Occipital lobe (tissue), 2 donors: ENCODE results near the gene SMIM29. TPM values are rescaled to one million over a fixed set of nuclear protein-coding genes. Genes with fewer than 3 reads are reported as not detected.
"Not testable (repeated sequence)": the region's sequence is repeated elsewhere in the genome, so short reads cannot be mapped to it uniquely, and the experiment has no call there.

ENCODE experiments used
- DNase-seq: peaks from one replicate; lab custom pipeline; 2025; lab: John Stamatoyannopoulos, UW
- total RNA-seq: library from RNA; depleted of rRNA; stranded (reverse); fragments of >200 nt; gene quantifications from one replicate; pipeline ENCODE4 v1.2.3, GENCODE V29; 2014

SMIM29 gene
- total RNA-seq, 1 donor from 2014 or later = 18.7 TPM

- DNase-seq = not testable (repeated sequence)
Observed at GRCh38 chr6:34269132-34269531, 20.3 kb upstream of the SMIM29 start.

DNA sequence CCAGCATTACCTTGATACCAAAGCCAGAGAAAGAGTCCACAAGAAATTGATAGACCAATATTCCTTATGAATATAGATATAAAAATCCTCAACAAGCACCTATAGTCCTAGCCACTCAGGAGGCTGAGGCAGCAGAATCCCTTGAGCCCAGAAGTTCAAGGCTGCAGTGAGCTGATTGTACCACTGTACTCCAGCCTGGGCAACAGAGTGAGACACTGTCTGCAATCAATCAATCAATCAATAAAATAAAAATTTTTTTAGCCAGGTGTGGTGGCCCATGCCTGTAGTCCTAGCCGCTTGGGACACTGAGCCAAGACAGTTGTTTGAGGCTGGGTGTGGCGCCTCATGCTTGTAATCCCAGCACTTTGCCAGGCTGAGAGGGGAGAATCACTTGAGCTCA is 18.9 kb upstream of the SMIM29 start:
- no peak for DNase-seq

DNA sequence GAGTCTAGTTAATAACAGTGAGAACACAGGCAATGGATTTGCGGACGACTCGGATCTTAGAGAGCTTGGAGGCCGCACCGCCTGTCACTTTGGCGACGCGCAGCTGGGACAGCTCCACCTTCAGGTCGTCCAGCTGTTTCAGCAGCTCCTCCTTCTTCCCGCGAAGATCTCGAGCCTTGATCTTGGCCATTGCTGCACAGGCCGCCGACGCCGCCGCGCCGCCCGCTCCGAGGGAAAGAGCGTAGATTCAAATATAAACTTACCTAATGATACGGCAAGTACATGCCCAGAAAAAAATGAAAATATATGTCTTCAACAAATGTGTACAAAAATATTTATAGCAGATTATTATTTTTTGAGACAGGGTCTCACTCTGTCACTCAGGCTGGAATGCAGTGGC is 14.7 kb upstream of the SMIM29 start:
- DNase-seq = not testable (repeated sequence)

GRCh38 chr6:34260576-34261267 is 11.9 kb upstream of the SMIM29 start:
- no peak for DNase-seq

- no peak for DNase-seq
Observed at GRCh38 chr6:34259529-34260069, 10.8 kb upstream of the SMIM29 start.

DNA sequence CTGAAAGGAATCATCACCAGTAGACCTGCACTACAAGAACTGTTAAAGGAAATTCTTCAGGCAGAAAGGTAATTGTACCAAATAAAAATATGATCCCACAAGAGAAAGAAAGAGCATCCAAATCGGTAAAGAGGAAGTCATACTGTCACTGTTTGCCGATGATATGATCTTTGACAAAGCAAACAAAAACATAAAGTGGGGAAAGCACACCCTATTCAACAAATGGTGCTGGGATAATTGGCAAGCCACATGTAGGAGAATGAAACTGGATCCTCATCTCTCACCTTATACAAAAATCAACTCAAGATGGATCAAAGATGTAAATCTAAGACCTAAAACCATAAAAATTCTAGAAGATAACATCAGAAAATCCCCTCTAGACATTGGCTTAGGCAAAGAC is 3.6 kb upstream of the SMIM29 start:
- DNase-seq = not testable (repeated sequence)

- DNase-seq = no peak
Observed at GRCh38 chr6:34249469-34250261, 859 bp upstream of the SMIM29 start.

GRCh38 chr6:34248198-34248726 is 544 bp downstream of the SMIM29 start:
- no peak for DNase-seq

DNA sequence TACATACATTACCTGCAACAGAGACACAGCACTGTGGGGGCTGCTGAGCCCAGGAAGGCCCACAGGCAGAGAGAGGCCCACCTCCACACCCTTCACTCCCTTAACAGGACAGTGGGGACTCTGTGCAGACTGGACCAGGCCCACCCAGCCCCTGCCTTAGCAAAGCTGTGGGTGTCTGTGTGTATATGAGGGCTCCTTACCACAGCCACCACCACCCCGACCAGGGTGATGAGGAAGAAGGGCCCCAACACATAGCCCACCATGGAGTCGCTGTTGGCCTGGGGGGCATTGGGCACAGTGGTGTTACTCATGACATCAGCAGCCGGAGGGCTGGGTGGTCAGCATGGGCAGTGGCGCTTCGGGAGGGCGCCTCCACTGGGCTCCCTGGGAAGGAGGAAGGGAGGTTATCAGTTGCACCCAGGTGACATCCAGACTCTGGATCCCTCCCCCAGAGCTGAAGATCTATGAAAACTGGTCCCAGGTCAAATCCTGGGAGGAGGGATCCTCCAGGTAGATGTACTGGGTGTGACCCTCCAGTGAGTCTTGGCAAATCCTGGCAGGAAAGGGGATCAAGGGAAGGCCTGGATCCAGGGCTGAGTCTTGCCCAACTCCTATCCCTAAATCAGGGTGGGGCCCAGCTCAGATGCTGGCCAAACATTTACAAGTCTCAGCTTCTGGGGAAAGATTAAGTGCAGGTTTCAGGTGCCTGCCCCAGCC is 1.2 kb downstream of the SMIM29 start:
- DNase-seq = no peak

GRCh38 chr6:34246563-34247391 is 2.0 kb downstream of the SMIM29 start:
- DNase-seq = no peak

DNA sequence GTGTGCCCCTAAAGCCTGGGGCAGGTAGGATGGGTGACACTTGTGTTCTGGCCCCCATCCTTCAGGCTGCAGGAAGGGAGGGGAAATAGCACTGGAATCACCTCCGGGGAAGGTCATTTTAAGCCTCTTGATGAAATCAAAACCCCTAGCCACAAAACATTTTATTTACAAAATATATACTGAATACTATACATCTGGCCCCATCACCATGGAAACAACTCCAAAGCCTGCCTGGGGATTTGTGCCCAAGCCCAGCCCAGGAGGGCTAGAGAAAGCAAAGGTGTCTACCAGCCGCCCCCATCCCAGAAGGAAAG is 2.6 kb downstream of the SMIM29 start:
- no peak for DNase-seq

- DNase-seq = not testable (repeated sequence)
Observed at GRCh38 chr6:34245761-34246140, 3.1 kb downstream of the SMIM29 start.

GRCh38 chr6:34245032-34245760 is 3.6 kb downstream of the SMIM29 start:
- not testable (repeated sequence) for DNase-seq

- DNase-seq = peak; percentile 80
Observed at GRCh38 chr6:34243901-34244884, 4.6 kb downstream of the SMIM29 start.

DNA sequence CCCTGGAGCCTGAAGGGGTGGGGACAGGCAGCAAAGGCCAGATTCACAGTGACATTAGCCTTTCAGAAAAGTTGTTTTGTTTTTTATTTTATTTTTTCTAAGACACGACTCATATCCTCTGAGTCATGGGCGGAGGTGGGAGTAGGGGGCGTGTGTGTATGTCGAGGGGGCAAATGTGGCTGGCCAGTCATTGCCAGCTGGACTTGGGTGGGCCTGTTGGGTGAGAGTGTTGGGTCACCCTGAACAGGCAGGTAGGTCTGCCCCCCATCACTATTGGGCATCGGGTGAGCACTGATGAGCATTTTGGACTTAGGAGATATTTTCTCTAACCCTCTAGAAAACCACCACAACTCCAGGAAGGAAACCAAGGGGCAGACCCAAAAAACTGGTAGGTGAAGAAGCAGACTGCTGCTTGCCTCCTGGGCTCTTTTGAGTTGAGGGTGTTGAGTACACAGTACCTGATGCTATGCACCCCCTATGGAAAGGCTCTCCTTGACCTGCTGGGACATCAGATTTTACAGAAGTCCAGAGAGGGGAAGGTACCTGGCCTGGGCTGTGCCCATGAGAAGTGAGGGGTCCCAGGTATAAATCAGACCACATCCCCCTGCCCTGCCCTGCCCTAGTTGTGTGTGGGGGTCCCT is 5.6 kb downstream of the SMIM29 start:
- DNase-seq = no peak

DNA sequence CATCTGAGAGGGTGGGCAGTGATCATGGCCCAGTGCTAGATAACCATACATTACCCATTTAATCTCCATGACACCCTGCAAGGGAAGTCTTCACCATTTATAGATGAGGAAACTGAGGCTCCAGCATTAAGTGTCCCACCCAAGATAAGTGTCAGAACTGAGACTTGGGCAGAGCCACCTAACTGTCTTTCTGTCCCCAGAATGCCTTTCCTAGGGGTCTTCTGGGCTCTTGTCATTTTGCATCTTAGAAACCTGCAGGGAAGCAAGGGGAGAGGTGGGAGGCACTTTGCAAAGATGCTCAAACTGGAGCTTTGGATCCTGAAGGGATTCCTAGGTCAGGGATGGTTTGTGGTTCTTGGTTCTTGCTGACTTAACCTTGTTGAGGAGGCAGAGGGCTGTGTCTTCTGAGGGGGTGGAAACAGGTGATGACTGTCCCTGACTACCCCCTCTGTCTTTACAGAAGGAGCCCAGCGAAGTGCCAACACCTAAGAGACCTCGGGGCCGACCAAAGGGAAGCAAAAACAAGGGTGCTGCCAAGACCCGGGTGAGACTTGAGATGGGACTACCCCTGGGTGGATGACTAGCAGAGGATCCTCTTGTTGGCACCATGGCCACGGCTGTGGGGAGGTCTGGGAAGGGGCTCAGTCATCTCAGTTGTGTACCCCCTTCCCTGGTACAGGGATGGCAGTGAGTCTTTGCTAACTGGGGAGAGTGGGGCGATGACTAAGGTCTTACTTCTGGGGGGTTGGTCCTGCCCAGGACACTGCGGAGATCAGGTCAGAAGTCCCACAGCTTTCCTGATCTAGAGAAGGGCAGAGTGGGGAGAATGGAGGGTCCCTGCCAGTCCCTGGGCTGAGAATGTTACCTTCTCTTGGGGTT is 6.3 kb downstream of the SMIM29 start:
- no peak for DNase-seq

DNA sequence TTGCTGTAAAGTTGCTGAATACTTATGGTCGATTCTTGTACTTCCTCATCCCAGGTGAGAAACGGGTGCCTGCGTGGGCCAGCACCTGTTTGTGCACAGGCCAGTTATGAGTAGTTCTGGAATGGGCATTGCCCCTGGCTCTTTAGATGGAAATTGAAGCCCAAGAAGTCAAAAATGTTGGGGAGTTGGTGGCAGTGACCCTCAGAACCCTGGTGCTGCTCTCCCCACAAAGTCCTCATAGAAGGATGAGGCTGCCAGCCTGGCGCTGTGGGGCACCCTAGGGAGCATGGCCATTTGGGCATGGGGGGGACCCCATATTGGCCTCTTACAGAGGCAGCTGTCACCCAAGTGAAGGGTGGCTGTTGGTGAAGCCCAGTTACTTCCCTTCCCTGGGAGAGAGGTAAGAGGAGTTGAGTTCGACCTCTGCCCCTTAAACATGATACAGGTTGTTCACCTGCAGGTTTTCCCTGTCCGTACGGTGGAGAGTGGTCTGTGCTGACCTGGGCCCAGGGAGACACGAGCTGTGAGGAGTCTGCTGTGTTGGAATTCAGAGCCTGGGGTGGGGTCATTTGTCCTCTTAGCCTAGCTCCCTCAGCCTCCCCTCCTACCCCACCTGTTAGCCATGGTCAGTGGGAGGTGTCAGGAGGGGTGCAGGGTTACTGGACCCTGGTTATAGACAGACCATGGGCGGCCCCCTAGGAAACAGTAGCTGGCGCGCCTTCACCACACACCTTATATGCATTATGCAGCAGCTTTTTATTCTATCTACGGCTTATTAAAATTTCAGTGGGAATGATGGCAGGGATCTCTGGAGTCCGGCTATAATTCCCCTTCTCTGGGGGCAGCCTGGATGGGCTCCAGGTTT is 7.2 kb downstream of the SMIM29 start:
- DNase-seq = no peak
